ENCODE measurements around the gene CYP27B1. TPM values are rescaled to one million over a fixed set of nuclear protein-coding genes. Genes with fewer than 3 reads are reported as not detected.
"Not testable (repeated sequence)": the region's sequence is repeated elsewhere in the genome, so short reads cannot be mapped to it uniquely, and the experiment has no call there.

CYP27B1 gene
- polyA plus RNA-seq, 3 donors = 3.0 to 4.2 TPM; not detected in 1

GRCh38 chr12:57719777-57720605, 46.9 kb downstream of the CYP27B1 start:
- 85 to 93% (median 92%) methylated on average over 18 to 20 of the region's 20 CpGs for WGBS, 3 donors

GRCh38 chr12:57718641-57719528, 48.0 kb downstream of the CYP27B1 start:
- no peak overlapping the region for H3K27ac ChIP-seq (ENCODE audit: low read depth, low read length)
- WGBS, 3 donors = 96 to 97% (median 97%) methylated on average over 15 of the region's 15 CpGs

More at GRCh38 chr12:57719777-57720605, 46.9 kb downstream of the CYP27B1 start:
- no peak overlapping the region for H3K27ac ChIP-seq (ENCODE audit: low read depth, low read length)

GRCh38 chr12:57717846-57718640, 48.8 kb downstream of the CYP27B1 start:
- 96 to 97% (median 96%) methylated on average over 22 of the region's 22 CpGs for WGBS, 3 donors
- no peak overlapping the region for H3K27ac ChIP-seq (ENCODE audit: low read depth, low read length)

GRCh38 chr12:57717131-57717530, 49.7 kb downstream of the CYP27B1 start:
- WGBS, 3 donors = 98 to 100% (median 98%) methylated on average over 5 of the region's 5 CpGs
- H3K27ac ChIP-seq (ENCODE audit: low read depth, low read length) = no peak overlapping the region

- H3K27ac ChIP-seq (ENCODE audit: low read depth, low read length) = no peak overlapping the region
- WGBS, 3 donors = 89 to 97% (median 95%) methylated on average over 4 of the region's 4 CpGs
Measured at GRCh38 chr12:57716305-57716704, 50.6 kb downstream of the CYP27B1 start.

- WGBS, 3 donors = 93 to 96% (median 94%) methylated on average over 12 of the region's 12 CpGs
Measured at GRCh38 chr12:57715786-57716185, 51.1 kb downstream of the CYP27B1 start.

GRCh38 chr12:57715036-57715748, 51.7 kb downstream of the CYP27B1 start:
- not testable (repeated sequence) for H3K27ac ChIP-seq (ENCODE audit: low read depth, low read length)
- 95 to 98% (median 96%) methylated on average over 6 of the region's 6 CpGs for WGBS, 3 donors

More at GRCh38 chr12:57715786-57716185, 51.1 kb downstream of the CYP27B1 start:
- H3K27ac ChIP-seq (ENCODE audit: low read depth, low read length) = no peak overlapping the region

- H3K27ac ChIP-seq (ENCODE audit: low read depth, low read length) = no peak overlapping the region
- 91 to 93% (median 91%) methylated on average over 5 of the region's 5 CpGs for WGBS, 3 donors
Measured at GRCh38 chr12:57713209-57713608, 53.7 kb downstream of the CYP27B1 start.

GRCh38 chr12:57712701-57713100, 54.2 kb downstream of the CYP27B1 start:
- 92 to 97% (median 93%) methylated on average over 3 of the region's 3 CpGs for WGBS, 3 donors
- H3K27ac ChIP-seq (ENCODE audit: low read depth, low read length) = no peak overlapping the region

Other genes with a start within 250 kb of the CYP27B1 start
- gene DDIT3, start 246.6 kb downstream of the CYP27B1 start, polyA plus RNA-seq = 10 to 100 TPM; 27.4 to 30.6 (median 28.1) TPM
- gene MBD6, start 244.3 kb downstream of the CYP27B1 start, polyA plus RNA-seq = 10 to 100 TPM; 20.9 to 32.4 (median 24.8) TPM
- 10 to 100 TPM; 88.6 to 95.1 (median 93.2) TPM for gene DCTN2, start 219.9 kb downstream of the CYP27B1 start, polyA plus RNA-seq
- under 1 TPM; 0.04 to 0.41 (median 0.11) TPM for gene KIF5A, start 217.0 kb downstream of the CYP27B1 start, polyA plus RNA-seq
- 10 to 100 TPM in 2 of 3 donors, 1 to 10 TPM in 1; 8.8 to 10.2 (median 10.1) TPM for gene PIP4K2C, start 175.9 kb downstream of the CYP27B1 start, polyA plus RNA-seq
- 10 to 100 TPM in 2 of 3 donors, 1 to 10 TPM in 1; 8.4 to 23.3 (median 14.5) TPM for gene DTX3, start 162.3 kb downstream of the CYP27B1 start, polyA plus RNA-seq
- gene ARHGEF25, start 155.6 kb downstream of the CYP27B1 start, polyA plus RNA-seq = 10 to 100 TPM in 2 of 3 donors, 1 to 10 TPM in 1; 4.7 to 69.7 (median 10.8) TPM
- 1 to 10 TPM in 1 of 3 donors, under 1 TPM in 2; 0.35 to 2.5 (median 0.70) TPM for gene B4GALNT1, start 133.9 kb downstream of the CYP27B1 start, polyA plus RNA-seq
- 100 to 1,000 TPM; 176 to 204 (median 192) TPM for gene OS9, start 72.9 kb downstream of the CYP27B1 start, polyA plus RNA-seq
- 1 to 10 TPM in 2 of 3 donors, under 1 TPM in 1; 0.77 to 3.1 (median 2.2) TPM for gene AGAP2, start 28.3 kb downstream of the CYP27B1 start, polyA plus RNA-seq
- gene TSPAN31, start 22.0 kb downstream of the CYP27B1 start, polyA plus RNA-seq = 10 to 100 TPM; 30.1 to 38.8 (median 36.2) TPM
- gene CDK4, start 14.8 kb downstream of the CYP27B1 start, polyA plus RNA-seq = 10 to 100 TPM; 50.9 to 96.4 (median 73.9) TPM
- gene MARCHF9, start 12.0 kb downstream of the CYP27B1 start, polyA plus RNA-seq = 1 to 10 TPM; 5.3 to 8.8 (median 7.4) TPM
- 10 to 100 TPM; 20.9 to 25.8 (median 24.9) TPM for gene METTL1, start 5.0 kb upstream of the CYP27B1 start, polyA plus RNA-seq
- gene EEF1AKMT3, start 5.5 kb upstream of the CYP27B1 start, polyA plus RNA-seq = 10 to 100 TPM in 1 of 3 donors, 1 to 10 TPM in 2; 5.5 to 12.0 (median 6.3) TPM
- gene TSFM, start 15.7 kb upstream of the CYP27B1 start, polyA plus RNA-seq = 10 to 100 TPM; 14.4 to 32.6 (median 23.8) TPM
- gene AVIL, start 51.7 kb upstream of the CYP27B1 start, polyA plus RNA-seq = 1 to 10 TPM; 3.4 to 7.0 (median 6.9) TPM
- gene CTDSP2, start 79.7 kb upstream of the CYP27B1 start, polyA plus RNA-seq = 100 to 1,000 TPM in 1 of 3 donors, 10 to 100 TPM in 2; 76.0 to 106 (median 96.4) TPM
- gene ATP23, start 174.5 kb upstream of the CYP27B1 start, polyA plus RNA-seq = 10 to 100 TPM in 1 of 3 donors, 1 to 10 TPM in 2; 4.3 to 11.0 (median 7.6) TPM